SK-N-SH treated with all-trans-retinoic acid at 6 μM for 48 hours (cell line): ENCODE measurements around the gene SLC1A5.

Experiments used
- BACH2 ChIP-seq: fragments of 250-450 bp; sonication (Bioruptor Pico); IDR thresholded peaks from 2 replicates; pipeline ENCODE4 v1.9.0; 2021; ENCODE audit warnings: mild to moderate bottlenecking, borderline replicate concordance
- CSDC2 ChIP-seq: fragments of 250-450 bp; sonication (Bioruptor Pico); IDR thresholded peaks from 2 replicates; pipeline ENCODE4 v1.5.0; 2020; ENCODE audit warnings: mild to moderate bottlenecking, moderate library complexity
- GLIS3 ChIP-seq: fragments of 250-450 bp; sonication (Bioruptor Pico); IDR thresholded peaks from 2 replicates; pipeline ENCODE4 v1.5.0; 2020; ENCODE audit warnings: mild to moderate bottlenecking, moderate library complexity
- ISL1 ChIP-seq: fragments of 250-450 bp; sonication (Bioruptor Pico); IDR thresholded peaks from 2 replicates; pipeline ENCODE4 v2.1.2; 2022; ENCODE audit warnings: mild to moderate bottlenecking, moderate library complexity
- TCF4 ChIP-seq: fragments of 250-450 bp; sonication (Bioruptor Pico); IDR thresholded peaks from 2 replicates; pipeline ENCODE4 v1.8.0; 2021; ENCODE audit warnings: mild to moderate bottlenecking, moderate library complexity, borderline replicate concordance
- ZFP3 ChIP-seq: fragments of 250-450 bp; sonication (Bioruptor Pico); IDR thresholded peaks from 2 replicates; pipeline ENCODE4 v1.5.0; 2020; ENCODE audit warnings: mild to moderate bottlenecking, moderate library complexity
- ZFP30 ChIP-seq: fragments of 450-650 bp; formaldehyde crosslinking; IDR thresholded peaks from 2 replicates; pipeline ENCODE4 v1.5.0; 2022; ENCODE audit warnings: mild to moderate bottlenecking, moderate library complexity
- ZNF565 ChIP-seq: fragments of 450-650 bp; formaldehyde crosslinking; conservative IDR thresholded peaks from 2 replicates; pipeline ENCODE4 v1.5.0; 2020; ENCODE audit warnings: low read depth, mild to moderate bottlenecking, moderate library complexity
- TF ChIP-seq, protein P1 (sequence below): fragments of 250-450 bp; sonication (Bioruptor Pico); IDR thresholded peaks from 2 replicates; pipeline ENCODE4 v1.5.0; 2020; ENCODE audit warnings: mild to moderate bottlenecking, moderate library complexity
- TF ChIP-seq, protein P2 (sequence below): fragments of 250-450 bp; sonication (Bioruptor Pico); IDR thresholded peaks from 2 replicates; pipeline ENCODE4 v1.5.1; 2021; ENCODE audit warnings: mild to moderate bottlenecking, moderate library complexity

DNA sequence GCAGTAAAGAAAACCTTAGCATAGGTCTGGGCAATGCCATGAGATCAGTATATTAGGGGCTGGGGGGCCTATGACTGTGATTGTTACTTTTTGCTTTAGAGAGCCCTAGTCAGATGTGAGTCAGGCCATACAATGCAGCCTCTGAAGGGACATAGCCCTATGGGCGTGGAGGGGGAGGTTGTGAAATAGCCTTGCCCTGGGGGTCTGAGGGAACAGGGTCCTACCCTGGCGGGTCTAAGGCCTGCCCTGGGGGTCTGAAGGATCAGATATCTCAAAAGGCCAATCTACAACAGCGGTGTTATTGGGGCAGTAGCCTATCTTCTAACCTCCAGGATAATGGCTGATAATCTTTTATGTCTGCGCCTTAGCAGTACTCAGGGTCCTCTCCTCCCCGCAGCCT is 13.8 kb upstream of the SLC1A5 start:
- TF ChIP-seq TCF4 (CRISPR knock-in tag) = no peak
- TF ChIP-seq, protein P1, sequence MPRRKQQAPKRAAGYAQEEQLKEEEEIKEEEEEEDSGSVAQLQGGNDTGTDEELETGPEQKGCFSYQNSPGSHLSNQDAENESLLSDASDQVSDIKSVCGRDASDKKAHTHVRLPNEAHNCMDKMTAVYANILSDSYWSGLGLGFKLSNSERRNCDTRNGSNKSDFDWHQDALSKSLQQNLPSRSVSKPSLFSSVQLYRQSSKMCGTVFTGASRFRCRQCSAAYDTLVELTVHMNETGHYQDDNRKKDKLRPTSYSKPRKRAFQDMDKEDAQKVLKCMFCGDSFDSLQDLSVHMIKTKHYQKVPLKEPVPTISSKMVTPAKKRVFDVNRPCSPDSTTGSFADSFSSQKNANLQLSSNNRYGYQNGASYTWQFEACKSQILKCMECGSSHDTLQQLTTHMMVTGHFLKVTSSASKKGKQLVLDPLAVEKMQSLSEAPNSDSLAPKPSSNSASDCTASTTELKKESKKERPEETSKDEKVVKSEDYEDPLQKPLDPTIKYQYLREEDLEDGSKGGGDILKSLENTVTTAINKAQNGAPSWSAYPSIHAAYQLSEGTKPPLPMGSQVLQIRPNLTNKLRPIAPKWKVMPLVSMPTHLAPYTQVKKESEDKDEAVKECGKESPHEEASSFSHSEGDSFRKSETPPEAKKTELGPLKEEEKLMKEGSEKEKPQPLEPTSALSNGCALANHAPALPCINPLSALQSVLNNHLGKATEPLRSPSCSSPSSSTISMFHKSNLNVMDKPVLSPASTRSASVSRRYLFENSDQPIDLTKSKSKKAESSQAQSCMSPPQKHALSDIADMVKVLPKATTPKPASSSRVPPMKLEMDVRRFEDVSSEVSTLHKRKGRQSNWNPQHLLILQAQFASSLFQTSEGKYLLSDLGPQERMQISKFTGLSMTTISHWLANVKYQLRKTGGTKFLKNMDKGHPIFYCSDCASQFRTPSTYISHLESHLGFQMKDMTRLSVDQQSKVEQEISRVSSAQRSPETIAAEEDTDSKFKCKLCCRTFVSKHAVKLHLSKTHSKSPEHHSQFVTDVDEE (CRISPR knock-in tag) = no peak
- TF ChIP-seq ISL1 (CRISPR knock-in tag) = no peak
- TF ChIP-seq GLIS3 (CRISPR knock-in tag) = no peak
- TF ChIP-seq ZNF565 (CRISPR knock-in tag) = no peak
- TF ChIP-seq, protein P2, sequence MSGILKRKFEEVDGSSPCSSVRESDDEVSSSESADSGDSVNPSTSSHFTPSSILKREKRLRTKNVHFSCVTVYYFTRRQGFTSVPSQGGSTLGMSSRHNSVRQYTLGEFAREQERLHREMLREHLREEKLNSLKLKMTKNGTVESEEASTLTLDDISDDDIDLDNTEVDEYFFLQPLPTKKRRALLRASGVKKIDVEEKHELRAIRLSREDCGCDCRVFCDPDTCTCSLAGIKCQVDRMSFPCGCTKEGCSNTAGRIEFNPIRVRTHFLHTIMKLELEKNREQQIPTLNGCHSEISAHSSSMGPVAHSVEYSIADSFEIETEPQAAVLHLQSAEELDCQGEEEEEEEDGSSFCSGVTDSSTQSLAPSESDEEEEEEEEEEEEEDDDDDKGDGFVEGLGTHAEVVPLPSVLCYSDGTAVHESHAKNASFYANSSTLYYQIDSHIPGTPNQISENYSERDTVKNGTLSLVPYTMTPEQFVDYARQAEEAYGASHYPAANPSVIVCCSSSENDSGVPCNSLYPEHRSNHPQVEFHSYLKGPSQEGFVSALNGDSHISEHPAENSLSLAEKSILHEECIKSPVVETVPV (CRISPR knock-in tag) = no peak
- no peak for TF ChIP-seq ZFP3 (CRISPR knock-in tag)
- no peak for TF ChIP-seq BACH2 (CRISPR knock-in tag)
- no peak for TF ChIP-seq ZFP30 (CRISPR knock-in tag)
- TF ChIP-seq CSDC2 (CRISPR knock-in tag) = no peak
